ENCODE measurements around the gene OPCML.

The OPCML gene

GRCh38 chr11:132686886-132687285 lies 845.4 kb downstream of the OPCML start:
- DNase-seq = no peak

GRCh38 chr11:132685174-132685611 lies 847.1 kb downstream of the OPCML start:
- no peak for DNase-seq

- no peak for DNase-seq
Observed at GRCh38 chr11:132683602-132684001, 848.7 kb downstream of the OPCML start.

GRCh38 chr11:132681971-132682370 lies 850.3 kb downstream of the OPCML start:
- DNase-seq = no peak

- no peak for DNase-seq
Observed at GRCh38 chr11:132680584-132680983, 851.7 kb downstream of the OPCML start.

GRCh38 chr11:132674151-132674550 lies 858.1 kb downstream of the OPCML start:
- no peak for DNase-seq

GRCh38 chr11:132671851-132672370 lies 860.4 kb downstream of the OPCML start:
- DNase-seq = no peak

GRCh38 chr11:132670921-132671675 lies 861.2 kb downstream of the OPCML start:
- DNase-seq = no peak

- DNase-seq = no peak
Observed at GRCh38 chr11:132669949-132670348, 862.4 kb downstream of the OPCML start.

- no peak for DNase-seq
Observed at GRCh38 chr11:132665205-132665604, 867.1 kb downstream of the OPCML start.

- no peak for DNase-seq
Observed at GRCh38 chr11:132658696-132659095, 873.6 kb downstream of the OPCML start.

GRCh38 chr11:132658004-132658403 lies 874.3 kb downstream of the OPCML start:
- no peak for DNase-seq

GRCh38 chr11:132655187-132655855 lies 877.0 kb downstream of the OPCML start:
- no peak for DNase-seq

- no peak for DNase-seq
Observed at GRCh38 chr11:132653237-132653636, 879.1 kb downstream of the OPCML start.

- no peak for DNase-seq
Observed at GRCh38 chr11:132650969-132651720, 881.2 kb downstream of the OPCML start.

- no peak for DNase-seq
Observed at GRCh38 chr11:132649277-132649676, 883.0 kb downstream of the OPCML start.

GRCh38 chr11:132648851-132649250 lies 883.5 kb downstream of the OPCML start:
- no peak for DNase-seq

- no peak for DNase-seq
Observed at GRCh38 chr11:132646890-132647289, 885.4 kb downstream of the OPCML start.

GRCh38 chr11:132644520-132645239 lies 887.6 kb downstream of the OPCML start:
- peak; percentile 16 for DNase-seq

- no peak for DNase-seq
Observed at GRCh38 chr11:132643239-132643638, 889.1 kb downstream of the OPCML start.

GRCh38 chr11:132640952-132641351 lies 891.3 kb downstream of the OPCML start:
- DNase-seq = no peak

GRCh38 chr11:132639986-132640385 lies 892.3 kb downstream of the OPCML start:
- DNase-seq = no peak

- no peak for DNase-seq
Observed at GRCh38 chr11:132639403-132639802, 892.9 kb downstream of the OPCML start.

Data from DMS79 (cell line).